Measurements from ENCODE around the gene AKAP5. TPM values are rescaled to one million over a fixed set of nuclear protein-coding genes. Genes with fewer than 3 reads are reported as not detected.

The AKAP5 gene
- total and polyA plus RNA-seq, 2 of the 13 experiments (the other 11 are each of a cell fraction or from before 2014, with no cell fraction given): 0.18 to 1.5 TPM

DNA sequence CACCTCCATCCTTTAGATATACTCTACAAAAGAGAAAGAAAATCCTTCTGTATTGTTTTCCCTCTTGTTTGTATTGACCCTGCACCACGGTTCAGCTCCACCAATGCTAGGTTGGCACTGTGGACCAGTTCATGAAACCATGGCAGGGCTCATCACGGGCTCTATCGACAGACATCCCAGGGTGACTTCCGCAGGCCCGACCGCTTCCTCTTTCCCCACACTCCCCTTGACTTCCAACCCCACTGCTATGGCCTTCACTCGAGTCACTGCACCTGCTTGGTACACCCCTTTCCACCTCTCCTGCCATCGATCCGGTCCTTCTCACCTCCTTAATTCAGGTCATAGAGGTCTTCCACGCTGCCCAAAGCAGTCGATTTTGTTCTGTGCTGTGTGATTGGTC is 21.2 kb upstream of the AKAP5 start:
- Histone ChIP-seq H3K36me3 (replicated peaks in 1 of 2; ENCODE audit: control insufficient read depth in 1 of 2, insufficient read depth in 2 of 2, low read length in 2 of 2) (peaks cover 28 to 72% of the 10 kb centered on the region in 2 experiments), H3K27me3 (ENCODE audit: control insufficient read depth in 1 of 2, insufficient read depth in 2 of 2, low read length in 2 of 2) (no peaks in the 10 kb centered on the region), H4K20me1 (ENCODE audit: insufficient read depth, low read length) (no peaks in the 10 kb centered on the region), H3K4me2 (ENCODE audit: low read depth, low read length) (no peak overlapping the region), H3K9ac (ENCODE audit: insufficient read depth, low read depth, low read length) (no peak overlapping the region), H3K27ac (ENCODE audit: extremely low read length, insufficient read depth, low read length) (no peak overlapping the region), H2AFZ (ENCODE audit: low read length) (no peak overlapping the region), H3K9me3 (ENCODE audit: low read length) (no peaks in the 10 kb centered on the region), H3K79me2 (ENCODE audit: insufficient read depth, low read length) (no peaks in the 10 kb centered on the region), H3K4me3 (replicated peaks in 1 of 3; ENCODE audit: insufficient read depth in 1 of 3, low read depth in 2 of 3, low read length in 3 of 3) (no peak overlapping the region), H3K4me1 (ENCODE audit: insufficient read depth, low read length) (no peaks in the 10 kb centered on the region)
- ATAC-seq: no peak; the same call in 2 of the 3 replicates
- in situ Hi-C loops (cut with HindIII; ENCODE audit: extremely low pct_ligation_motif_present, low pct_unique_long_range_greater_than_20kb): no loop called here
- CTCF ChIA-PET (ENCODE audit: low intra/inter-chr PET ratio, low total read pairs): no interaction called here
- POLR2A ChIA-PET: no interaction called here
- TF ChIP-seq MXI1 (IDR thresholded peaks at IDR 0.05; ENCODE audit: borderline replicate concordance, low read depth, low read length): no peak
- TF ChIP-seq SALL1 (CRISPR knock-in tag; IDR thresholded peaks at IDR 0.05): no peak
- no peak for TF ChIP-seq ZNF572 (CRISPR knock-in tag; IDR thresholded peaks at IDR 0.05)
- no peak for TF ChIP-seq FOSL2 (CRISPR knock-in tag; IDR thresholded peaks at IDR 0.05)
- TF ChIP-seq, protein P1, sequence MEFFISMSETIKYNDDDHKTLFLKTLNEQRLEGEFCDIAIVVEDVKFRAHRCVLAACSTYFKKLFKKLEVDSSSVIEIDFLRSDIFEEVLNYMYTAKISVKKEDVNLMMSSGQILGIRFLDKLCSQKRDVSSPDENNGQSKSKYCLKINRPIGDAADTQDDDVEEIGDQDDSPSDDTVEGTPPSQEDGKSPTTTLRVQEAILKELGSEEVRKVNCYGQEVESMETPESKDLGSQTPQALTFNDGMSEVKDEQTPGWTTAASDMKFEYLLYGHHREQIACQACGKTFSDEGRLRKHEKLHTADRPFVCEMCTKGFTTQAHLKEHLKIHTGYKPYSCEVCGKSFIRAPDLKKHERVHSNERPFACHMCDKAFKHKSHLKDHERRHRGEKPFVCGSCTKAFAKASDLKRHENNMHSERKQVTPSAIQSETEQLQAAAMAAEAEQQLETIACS (CRISPR knock-in tag; IDR thresholded peaks at IDR 0.05): no peak
- no peak for TF ChIP-seq SIX4 (CRISPR knock-in tag; IDR thresholded peaks at IDR 0.05)
- TF ChIP-seq ELF3 (CRISPR knock-in tag; IDR thresholded peaks at IDR 0.05): no peak
- FAIRE-seq: no peak
- BruUV-seq (replicated peaks): no TSS peak
- intact Hi-C loops (cut with micrococcal nuclease; ENCODE audit: unreplicated experiment): no loop called here
- 95% methylated on average over 11 of the region's 11 CpGs for whole genome bisulfite sequencing (ENCODE audit: low lambda C conversion rate)
- no peak for DNase-seq (ENCODE audit: low spot score)

DNA sequence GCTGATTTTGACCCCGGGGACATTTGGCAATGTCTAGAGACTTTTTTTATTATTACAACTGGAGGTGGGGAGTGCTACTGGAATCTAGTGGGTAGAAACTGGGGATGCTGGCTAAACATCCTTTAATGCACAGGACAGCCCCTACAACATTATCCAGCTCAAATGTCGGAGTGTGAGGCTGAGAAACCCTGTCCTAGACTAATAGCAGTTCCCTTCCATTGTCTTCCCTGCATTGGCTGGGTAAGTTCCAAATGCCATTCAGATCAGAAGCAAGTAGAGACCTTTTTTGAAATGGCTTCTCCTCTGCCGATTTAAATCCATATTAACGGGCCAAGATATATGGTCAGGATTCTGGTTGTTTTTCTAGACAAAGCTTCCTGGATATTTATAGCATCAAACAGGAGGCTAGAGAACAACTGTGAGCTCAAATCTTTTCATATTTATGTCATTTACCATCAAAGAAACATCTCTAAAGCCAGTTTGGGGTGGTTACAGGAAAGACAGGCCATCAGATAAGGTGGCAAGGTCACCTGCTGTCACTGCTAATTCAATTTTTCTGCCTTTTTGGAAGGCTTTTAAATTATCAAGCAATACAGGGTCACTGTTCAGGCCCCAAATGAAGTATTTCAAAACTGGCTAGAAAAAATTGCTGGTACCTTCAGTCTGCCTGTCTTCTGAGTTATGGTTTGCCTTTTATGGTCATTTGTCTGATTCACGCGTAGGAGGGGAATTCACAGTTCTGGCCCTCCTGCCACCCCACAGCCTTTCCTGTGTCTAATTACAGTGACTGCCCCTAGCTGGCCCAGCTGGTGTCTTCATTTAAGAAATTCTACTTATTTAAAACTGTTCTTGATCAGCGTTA is 20.1 kb upstream of the AKAP5 start:
- H3K27ac ChIP-seq (ENCODE audit: extremely low read length, insufficient read depth, low read length): no peak overlapping the region
- no TSS peak for BruUV-seq (replicated peaks)
- no peak overlapping the region for H3K4me3 ChIP-seq (replicated peaks in 1 of 3; ENCODE audit: insufficient read depth in 1 of 3, low read depth in 2 of 3, low read length in 3 of 3)
- ATAC-seq (no peak), DNase-seq (ENCODE audit: low spot score) (no peak), FAIRE-seq (no peak)
- POLR2A ChIA-PET: no interaction called here
- CTCF ChIA-PET (ENCODE audit: low intra/inter-chr PET ratio, low total read pairs): no interaction called here
- H3K9ac ChIP-seq (ENCODE audit: insufficient read depth, low read depth, low read length): no peak overlapping the region
- H3K4me2 ChIP-seq (ENCODE audit: low read depth, low read length): no peak overlapping the region
- WGBS (ENCODE audit: low lambda C conversion rate): 98% methylated on average over 7 of the region's 7 CpGs
- H3K4me1 ChIP-seq (ENCODE audit: insufficient read depth, low read length): no peaks in the 10 kb centered on the region
- peaks cover 29 to 74% of the 10 kb centered on the region in 2 experiments for H3K36me3 ChIP-seq (replicated peaks in 1 of 2; ENCODE audit: control insufficient read depth in 1 of 2, insufficient read depth in 2 of 2, low read length in 2 of 2)
- in situ Hi-C loops (cut with HindIII; ENCODE audit: extremely low pct_ligation_motif_present, low pct_unique_long_range_greater_than_20kb): no loop called here
- TF ChIP-seq PAWR (CRISPR knock-in tag; IDR thresholded peaks at IDR 0.05; ENCODE audit: borderline replicate concordance): no peak
- peak; percentile 74 for TF ChIP-seq SRF (IDR thresholded peaks at IDR 0.05; ENCODE audit: low read depth, low read length)
- no peak for TF ChIP-seq ZNF12 (CRISPR knock-in tag; IDR thresholded peaks at IDR 0.05)
- no peak for TF ChIP-seq KAT8 (CRISPR knock-in tag; IDR thresholded peaks at IDR 0.05)
- TF ChIP-seq ZC3H13 (CRISPR knock-in tag; IDR thresholded peaks at IDR 0.05): no peak
- TF ChIP-seq HES4 (CRISPR knock-in tag; IDR thresholded peaks at IDR 0.05; ENCODE audit: borderline replicate concordance): no peak
- TF ChIP-seq PAF1 (CRISPR knock-in tag; IDR thresholded peaks at IDR 0.05): no peak
- intact Hi-C loops (cut with micrococcal nuclease; ENCODE audit: unreplicated experiment): no loop called here
- H3K27me3 ChIP-seq (ENCODE audit: control insufficient read depth in 1 of 2, insufficient read depth in 2 of 2, low read length in 2 of 2): no peaks in the 10 kb centered on the region
- H4K20me1 ChIP-seq (ENCODE audit: insufficient read depth, low read length): no peaks in the 10 kb centered on the region
- H2AFZ ChIP-seq (ENCODE audit: low read length): no peak overlapping the region
- no peaks in the 10 kb centered on the region for H3K9me3 ChIP-seq (ENCODE audit: low read length)
- no peaks in the 10 kb centered on the region for H3K79me2 ChIP-seq (ENCODE audit: insufficient read depth, low read length)

Measured in HepG2 (cell line).